NCI-H446 treated with DMSO at 0.1 percent for 48 hours (cell line): ENCODE measurements around the gene SHB.

Source experiments
- DNase-seq: peaks from one replicate; lab custom pipeline; 2025; lab: John Stamatoyannopoulos, UW

SHB gene, protein sequence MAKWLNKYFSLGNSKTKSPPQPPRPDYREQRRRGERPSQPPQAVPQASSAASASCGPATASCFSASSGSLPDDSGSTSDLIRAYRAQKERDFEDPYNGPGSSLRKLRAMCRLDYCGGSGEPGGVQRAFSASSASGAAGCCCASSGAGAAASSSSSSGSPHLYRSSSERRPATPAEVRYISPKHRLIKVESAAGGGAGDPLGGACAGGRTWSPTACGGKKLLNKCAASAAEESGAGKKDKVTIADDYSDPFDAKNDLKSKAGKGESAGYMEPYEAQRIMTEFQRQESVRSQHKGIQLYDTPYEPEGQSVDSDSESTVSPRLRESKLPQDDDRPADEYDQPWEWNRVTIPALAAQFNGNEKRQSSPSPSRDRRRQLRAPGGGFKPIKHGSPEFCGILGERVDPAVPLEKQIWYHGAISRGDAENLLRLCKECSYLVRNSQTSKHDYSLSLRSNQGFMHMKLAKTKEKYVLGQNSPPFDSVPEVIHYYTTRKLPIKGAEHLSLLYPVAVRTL

DNA sequence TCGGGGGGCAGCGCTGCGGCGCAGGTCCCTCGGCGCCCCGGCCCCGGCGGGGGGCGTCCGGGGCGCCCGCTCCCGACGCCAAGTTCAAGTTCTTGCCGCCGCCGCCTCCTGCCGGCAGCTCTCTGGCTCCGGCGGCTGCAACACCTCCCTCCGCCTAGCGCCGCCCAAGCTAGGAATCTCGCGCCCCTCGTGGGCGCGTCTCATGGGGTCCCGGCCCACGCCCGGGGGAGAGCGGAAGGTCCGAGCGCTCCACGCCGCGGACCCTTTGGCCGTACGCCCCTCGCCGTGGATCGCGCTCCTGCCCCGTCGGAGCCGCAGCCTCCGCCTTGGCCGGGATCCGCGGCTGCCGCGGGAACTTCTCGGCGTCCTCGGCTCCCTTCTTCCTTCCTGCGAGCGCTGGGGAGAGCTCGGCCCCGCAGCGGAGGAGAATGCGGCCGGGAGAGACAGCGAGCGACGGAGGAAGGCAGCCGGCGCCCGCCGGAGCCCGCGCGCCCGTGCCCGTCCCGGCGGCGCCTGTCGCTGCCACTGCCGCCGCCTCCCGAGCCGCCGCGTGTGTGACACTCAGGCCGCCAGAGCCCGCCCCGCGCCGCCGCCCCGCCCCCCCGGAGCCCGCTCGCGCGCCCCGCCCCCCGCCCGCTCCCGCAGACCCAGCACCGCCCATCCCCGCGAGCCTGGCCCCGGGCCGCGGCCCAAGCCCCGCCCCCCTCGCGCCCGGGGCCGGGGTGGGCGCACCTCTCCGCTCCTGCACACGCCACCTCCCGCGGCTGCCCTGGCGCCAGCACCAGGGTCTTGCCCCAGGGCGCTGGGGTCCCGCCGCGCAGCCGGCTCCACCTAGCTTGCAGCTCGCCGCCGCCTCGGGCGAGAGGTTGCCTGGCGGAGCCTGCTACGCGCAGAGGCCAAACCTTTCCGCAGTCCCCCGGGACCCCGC, at the start of gene SHB:
Gene SHB, minus strand, starts transcription at position 527 of the 928 bp plus-strand sequence. CDS start 582 bp downstream, outside the sequence.
- peak; percentile 67 for DNase-seq

DNA sequence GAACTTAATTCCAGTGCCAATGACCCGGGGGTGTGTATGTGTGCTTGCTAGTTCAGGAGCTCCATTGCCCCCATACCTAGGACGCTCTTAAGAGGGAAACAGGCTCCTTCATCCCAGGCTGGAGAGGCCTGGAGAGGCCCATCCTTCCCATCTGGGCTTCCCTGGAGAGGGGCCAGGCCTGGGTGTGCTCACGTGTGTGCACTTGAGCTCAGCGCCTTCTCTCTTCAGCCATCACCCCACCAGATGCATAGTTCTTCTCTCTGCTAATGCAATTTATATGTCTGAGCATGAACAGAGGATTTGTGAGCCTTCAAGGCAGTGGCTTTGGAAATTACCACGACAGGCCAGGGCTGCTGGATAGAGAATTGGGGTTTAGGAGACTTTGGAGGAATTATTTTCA, 48.6 kb upstream of the SHB start:
- DNase-seq, result peak; percentile 63

DNA sequence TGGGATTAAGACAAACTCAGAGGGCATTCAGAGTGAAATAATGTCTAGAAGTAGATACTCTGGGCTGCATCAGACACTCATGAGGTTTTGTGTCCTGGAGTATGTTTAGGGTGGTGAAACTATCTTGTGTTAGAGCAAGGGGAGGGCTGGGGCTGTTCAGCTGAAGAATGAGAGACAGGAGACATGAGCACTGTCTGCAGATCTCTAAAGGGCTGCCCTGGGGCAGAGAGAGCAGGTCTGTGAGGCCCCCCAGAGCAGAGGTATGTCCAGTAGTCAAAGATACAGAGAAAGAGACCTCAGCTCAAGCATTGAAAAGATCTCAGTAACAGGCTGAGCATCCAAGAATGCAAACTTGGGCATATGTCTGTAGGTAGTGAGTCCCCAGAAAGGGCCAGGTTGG, 45.9 kb upstream of the SHB start:
- no peak for DNase-seq

DNA sequence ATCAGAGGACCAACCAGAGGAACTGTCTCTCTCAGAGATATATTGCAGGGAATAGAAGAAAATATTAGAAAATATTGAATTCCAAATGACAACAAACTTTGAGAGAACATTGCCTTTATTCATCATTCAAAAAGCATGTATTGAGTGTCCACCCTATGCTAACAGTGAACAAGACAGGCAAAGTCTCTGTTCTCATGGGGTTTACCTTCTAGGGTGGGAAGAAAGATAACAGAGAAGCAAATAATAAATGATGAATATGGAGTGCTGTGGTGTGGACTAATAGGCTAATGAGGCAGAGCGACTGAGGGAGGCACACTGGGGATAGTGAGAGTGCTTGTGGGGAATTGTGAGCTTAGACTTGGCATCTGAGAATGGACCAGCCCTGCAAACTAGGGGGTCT, 43.4 kb upstream of the SHB start:
- no peak for DNase-seq

DNA sequence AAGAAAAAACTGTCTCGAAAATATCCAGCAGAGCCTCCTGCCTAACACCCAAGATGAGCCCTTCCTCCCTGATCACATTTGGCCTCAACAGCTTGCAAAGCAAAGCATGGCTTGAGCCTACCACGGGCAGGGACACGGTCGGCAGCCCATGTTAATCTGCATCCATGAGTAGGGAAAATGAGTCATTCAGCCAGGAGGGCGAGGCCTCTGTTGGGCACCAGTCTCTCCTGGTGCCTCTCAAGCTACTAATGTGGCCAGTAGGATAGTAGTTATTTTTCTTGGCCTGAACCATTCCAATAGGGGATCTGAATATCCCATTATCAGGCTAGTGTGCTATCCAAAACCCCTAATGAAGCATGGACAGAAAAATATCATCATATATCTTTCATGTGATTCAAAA, 43.0 kb upstream of the SHB start:
- DNase-seq, result peak; percentile 37

DNA sequence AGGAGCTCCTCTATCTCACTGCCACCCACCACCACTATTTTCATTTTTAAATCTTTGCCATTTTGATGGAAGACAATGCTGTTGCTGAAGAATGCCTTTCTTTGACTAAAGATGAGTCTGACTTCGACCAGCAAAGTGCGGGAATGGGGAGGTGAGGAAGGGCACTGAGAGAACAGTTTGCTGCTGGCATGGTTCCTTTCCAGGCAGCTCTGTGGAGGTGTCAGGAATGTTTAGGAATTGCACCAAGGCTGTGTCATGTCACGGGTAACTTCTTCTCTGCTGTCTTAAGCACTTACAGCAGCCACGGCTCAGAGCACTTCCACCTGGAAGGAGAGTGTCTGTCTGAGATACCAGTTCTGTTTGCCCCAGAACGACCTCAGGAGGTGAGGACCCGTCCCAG, 41.4 kb upstream of the SHB start:
- DNase-seq, result no peak

DNA sequence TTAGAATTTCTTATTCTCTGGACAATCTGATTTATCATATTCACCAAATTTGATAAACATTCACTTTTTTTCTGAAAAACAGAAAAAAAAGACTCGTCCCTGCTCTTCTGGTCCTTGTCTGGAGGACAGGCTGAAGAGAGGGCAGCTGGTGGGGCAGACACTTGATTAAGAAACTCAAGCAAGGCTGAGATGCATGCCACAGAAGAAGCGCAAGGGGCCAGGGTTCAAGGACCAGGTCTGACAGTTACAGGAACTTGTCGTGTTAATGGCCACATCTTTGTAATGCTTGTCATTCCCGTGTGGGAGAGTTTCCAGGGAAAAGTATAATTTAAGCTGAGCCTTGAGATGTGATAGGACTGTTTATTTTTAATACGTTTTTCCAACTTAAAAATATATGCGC, 40.6 kb upstream of the SHB start:
- no peak for DNase-seq

DNA sequence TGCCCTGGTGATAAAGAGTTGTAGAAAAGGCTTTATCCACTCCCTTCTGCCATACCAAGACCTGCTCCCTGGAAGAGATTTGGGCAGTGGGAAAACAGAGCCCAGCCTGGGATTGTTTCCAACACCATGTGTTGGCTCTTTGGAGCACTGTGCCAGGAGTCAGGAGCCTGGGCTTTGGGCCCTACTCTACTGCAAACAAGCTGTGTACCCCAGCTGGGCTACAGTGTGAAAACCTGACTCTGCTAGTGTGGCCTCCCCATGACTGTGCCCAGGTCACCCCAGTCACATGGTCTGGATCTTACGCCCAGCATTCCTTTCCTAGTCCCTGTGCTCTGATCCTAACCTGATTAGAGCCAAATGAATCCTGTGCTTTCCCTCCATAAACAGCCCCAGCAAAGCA, 39.3 kb upstream of the SHB start:
- DNase-seq, result peak; percentile 64

DNA sequence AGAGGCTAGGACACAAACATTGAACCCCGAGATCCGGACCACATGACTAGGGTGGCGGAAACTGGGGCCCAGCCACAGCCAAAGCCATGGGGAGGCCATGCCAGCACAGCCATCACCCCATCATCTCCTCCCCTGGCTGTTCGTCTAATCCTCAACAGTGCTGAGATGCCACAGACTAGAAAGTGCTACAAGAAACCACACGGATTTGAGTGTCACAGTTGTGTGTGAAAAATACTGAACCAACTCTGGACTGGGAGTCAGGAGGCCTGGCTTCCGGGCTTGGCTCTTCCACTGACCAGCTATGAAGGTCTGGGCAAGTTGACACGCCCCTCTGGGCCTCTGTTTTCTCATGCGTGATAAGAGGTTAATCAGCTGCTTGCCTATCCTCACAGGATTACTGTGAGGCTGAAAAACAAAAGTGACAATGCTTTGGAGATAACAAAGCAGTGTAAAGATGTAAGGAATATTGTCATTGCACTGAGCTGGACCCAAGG, 38.8 kb upstream of the SHB start:
- DNase-seq, result no peak

DNA sequence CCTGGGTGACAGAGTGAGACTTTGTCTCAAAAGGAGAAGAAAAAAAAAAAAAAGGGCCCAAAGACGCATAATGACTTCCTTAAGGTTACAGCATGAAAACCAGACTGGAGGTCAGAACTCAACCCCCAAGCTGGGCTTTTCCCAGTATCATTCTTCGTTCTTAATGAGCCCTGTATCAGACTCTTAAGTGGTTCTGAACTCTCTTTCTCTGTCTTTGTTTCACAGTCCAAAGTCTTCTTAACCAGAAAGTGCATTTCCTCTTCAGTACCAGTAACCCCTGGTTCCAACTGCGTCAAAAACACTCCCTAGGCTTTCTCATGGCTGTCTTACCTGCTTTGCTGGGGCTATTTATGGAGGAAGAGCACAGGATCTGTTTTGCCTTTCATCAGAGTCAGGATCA, 38.4 kb upstream of the SHB start:
- DNase-seq, result no peak

DNA sequence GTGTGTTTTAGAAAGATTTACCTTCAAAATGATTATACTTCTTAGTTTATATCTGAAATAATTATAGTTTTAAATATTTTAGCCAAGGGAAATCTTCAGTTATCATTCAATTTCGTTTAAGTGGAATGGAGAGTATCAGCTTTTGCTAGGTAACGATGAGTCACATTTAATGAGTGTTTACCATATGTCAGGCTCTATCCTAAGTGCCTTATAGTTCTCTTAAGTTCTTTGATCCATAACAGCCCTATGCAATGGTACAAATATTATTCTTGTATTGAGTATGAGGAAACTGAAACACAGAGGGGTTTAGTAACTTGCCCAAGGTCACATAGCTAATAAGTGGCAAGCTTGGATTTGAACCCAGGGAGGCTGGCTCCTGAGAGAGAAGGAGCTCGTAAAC, 37.5 kb upstream of the SHB start:
- peak; percentile 28 for DNase-seq

DNA sequence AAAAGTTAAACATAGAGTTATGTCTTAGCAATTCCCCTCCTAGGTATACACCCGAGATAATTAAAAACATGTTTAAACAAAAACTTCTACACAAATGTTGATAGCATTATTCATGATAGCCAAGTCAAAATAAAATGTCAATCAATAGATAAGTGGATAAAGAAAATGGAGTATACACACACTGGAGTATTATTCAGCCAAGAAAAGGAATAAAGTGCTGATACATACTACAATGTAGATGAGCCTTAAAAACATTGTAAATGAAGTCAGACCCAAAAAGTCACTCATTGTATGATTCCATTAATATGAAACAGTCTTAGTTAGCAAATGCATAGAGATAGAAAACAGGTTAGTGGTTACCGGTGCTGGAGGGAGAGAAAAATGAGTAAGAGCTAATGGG, 34.3 kb upstream of the SHB start:
- no peak for DNase-seq

DNA sequence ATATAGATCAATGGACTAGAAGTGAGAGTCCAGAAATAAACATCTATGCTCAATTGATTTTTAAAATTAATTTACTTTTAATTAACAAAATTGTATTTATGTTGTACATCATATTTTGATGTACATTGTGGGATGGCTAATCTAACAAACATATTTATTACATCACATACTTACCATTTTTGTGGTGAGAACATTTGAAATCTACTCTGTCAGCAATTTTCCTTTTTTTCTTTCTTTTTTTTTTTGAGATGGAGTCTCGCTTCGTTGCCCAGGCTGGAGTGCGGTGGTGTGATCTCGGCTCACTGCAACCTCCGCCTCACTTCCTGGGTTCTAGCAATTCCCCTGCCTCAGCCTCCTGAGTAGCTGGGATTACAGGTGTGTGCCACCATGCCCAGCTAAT, 32.4 kb upstream of the SHB start:
- DNase-seq, result no peak

DNA sequence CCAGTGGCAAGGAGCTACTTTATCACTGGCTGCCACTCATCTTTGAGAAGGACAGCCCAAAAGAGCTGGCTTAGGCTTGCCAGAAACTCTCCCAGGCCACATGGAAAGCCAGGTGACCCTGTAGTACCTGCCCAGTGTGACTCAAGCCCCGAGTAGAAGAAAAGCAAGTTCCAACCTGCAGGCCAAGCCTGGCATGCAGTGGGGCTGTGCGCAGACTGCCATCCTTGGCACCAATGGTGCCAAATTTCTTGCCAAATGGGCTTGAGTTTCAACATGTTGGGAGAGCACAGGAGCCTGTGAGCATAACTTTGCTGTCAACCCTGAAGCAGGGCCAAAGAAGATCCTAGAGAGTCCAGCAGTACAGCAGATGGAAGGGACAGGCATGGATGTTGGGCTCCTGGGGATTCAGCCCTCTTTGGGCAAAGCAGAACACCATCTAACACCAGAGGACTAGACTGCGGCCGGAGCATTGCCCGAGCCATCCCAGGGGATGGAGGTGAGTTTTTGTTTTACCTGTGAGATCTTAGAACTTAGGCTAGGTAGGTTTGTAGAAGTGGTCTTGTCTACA, 27.3 kb upstream of the SHB start:
- peak; percentile 95 for DNase-seq

DNA sequence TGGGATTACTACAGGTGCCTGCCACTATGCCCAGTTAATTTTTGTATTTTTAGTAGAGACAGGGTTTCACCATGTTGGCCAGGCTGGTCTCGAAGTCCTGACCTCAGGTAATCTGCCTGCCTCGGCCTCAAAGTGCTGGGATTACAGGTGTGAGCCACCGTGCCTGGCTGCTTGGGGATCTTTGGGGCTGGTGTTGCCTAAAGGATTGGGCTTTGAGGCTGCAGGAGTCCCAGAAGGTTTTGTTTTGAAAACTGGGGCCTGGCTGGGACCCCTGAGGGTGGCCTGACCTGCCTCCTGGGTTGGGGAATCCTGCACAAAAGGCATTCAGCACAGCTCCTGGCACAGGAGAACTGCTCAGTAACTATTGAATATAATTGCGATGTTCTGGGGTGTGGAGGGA, 25.1 kb upstream of the SHB start:
- no peak for DNase-seq

DNA sequence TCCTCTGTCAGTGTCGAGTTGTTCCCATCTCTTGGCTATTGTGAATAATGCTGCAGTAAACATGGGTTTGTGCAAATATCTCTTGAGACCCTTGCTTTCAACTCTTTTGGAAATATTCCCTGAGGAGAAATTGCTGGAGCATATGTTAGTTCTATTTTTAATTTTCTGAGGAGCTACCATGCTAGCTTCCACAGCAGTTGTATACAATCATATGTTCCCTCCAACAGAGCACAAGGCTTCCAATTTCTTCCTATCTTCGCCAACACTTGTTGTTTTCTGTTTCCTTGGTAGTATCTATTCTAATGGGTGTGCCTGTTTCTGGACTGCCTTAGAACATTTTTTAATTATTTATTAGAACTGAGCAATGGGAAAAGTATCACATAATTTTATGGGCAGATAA, 23.6 kb upstream of the SHB start:
- no peak for DNase-seq

DNA sequence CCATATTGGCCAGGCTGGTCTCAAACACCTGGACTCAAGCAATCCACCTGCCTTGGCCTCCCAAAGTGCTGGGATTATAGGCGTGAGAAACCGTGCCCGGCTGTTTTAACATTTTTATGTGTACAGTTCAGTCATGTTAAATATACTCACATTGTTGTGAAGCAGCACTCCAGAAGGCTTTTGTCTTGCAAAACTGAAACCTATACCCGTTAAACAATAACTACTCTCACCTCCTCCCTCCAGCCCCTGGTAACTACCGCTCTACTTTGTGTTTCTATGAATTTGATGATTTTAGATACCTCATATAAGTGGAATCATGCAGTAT, 23.1 kb upstream of the SHB start:
- no peak for DNase-seq

DNA sequence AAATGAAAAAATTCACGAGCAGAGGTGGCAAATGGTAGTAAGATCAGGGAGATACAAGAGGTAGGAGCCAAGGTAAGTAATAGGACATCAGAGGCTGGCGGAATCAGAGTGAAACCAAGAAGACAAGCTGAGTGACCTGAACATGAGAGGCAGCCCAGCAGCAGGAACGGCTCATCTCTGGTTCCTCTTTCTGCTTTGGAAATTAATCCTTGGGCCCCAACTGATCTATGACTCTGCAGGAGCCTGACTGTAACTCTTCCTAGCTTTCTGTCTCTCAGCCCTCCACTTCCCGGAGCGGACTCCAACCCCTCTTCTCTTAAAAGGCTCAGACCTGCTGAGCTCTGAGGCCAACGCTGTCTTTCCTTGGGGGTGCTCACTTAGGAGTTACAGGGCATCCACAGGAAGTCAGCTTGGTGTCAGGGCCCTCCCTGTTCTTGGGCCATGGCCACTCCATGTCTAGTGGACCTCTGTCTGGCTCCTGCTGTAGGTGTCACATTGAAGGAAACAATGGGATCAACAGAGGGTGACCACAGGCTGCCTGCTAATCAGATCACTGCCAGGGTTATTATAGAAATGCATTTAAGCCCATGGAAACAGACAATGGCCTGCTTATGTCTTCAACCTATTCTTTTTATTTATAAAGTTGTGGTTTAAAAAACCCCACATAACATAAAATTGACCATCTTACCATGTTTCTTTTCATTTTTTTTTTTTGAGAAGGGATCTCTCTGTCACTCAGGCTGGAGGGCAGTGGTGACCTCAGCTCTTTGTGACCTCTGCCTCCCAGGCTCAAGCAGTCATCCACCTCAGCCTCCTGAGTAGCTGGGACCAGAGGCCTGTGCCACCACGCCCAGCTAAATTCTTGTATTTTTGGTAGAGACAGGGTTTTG, 22.5 kb upstream of the SHB start:
- DNase-seq, result no peak

DNA sequence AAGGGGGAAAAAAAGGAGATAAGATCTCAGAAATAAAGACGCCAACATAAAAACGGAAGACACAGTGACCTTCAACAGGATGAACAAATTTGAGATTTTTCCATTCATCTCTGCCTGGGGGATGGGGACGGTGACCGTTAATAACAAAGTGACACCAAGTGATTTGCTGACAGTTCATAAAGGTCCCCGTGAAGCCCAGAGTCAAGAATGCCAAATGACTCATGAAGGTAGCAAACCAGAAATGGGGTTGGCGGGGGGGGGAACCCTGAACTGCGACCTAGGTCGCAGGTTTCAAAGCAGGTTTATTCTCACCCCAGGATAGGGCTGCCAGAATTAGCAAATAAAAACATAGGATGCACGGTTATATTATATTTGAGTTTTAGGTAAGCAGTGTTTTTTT, 21.1 kb upstream of the SHB start:
- no peak for DNase-seq

DNA sequence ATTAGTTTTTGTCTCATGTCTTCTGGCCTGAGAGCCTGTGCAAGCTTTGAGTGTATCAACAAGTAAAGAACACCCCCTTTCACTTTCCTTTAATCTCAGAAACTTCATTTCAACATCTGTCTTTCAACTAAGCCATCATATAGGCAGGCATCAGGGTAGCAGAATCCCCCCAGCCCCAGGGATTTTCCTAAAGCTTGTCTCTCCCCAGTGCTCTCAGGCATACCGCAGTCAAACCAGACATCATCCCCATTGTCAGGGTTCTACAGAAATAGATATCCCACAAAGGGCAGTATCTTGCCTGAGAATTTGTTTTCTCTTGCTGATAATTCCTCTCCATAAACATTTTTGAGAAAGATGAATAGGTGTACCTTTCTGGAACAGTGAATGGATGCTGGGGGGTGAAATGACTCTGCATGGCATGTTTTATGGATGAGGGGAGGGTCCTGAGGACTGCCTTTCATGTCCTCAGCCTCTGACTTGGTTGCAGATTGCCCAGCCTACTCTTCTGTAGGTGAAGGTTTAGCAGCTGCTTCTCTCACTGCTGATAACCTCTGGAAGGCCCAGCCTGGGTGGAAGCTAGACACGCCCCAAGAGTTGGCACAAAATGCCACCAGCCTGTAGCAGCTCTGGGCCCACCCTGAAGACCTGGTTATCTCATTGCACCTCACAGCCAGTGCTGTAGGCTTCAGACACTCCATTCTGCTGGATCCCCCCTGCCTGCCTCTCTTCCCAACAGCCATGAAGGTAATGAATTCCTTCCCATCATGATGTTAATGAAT, 20.5 kb upstream of the SHB start:
- no peak for DNase-seq
